HL-60/S4 (cell line): ENCODE data around the gene AACS.

ENCODE experiments used
- in situ Hi-C: fragments of 300-500 bp; cut with MboI; formaldehyde crosslinking; loops from 2 replicates; pipeline ENCODE4 v1.14.3; 2022; ENCODE audit warnings: low sequenced_read_pairs

AACS gene

GRCh38 chr12:125149160-125150108, 84.2 kb downstream of the AACS start:
- in situ Hi-C loops = no loop called here

GRCh38 chr12:125151284-125151683, 86.0 kb downstream of the AACS start:
- in situ Hi-C loops = no loop called here

GRCh38 chr12:125152463-125152862, 87.2 kb downstream of the AACS start:
- in situ Hi-C loops = no loop called here

- in situ Hi-C loops = no loop called here
These were observed 90.1 kb downstream of the AACS start for GRCh38 chr12:125155366-125155765.

- in situ Hi-C loops = no loop called here
These were observed 91.9 kb downstream of the AACS start for GRCh38 chr12:125157177-125157576.

GRCh38 chr12:125159702-125160101, 94.5 kb downstream of the AACS start:
- in situ Hi-C loops = no loop called here

- in situ Hi-C loops = no loop called here
These were observed 95.2 kb downstream of the AACS start for GRCh38 chr12:125160281-125160955.

- in situ Hi-C loops = no loop called here
These were observed 96.4 kb downstream of the AACS start for GRCh38 chr12:125161712-125162022.

GRCh38 chr12:125162489-125163028, 97.3 kb downstream of the AACS start:
- in situ Hi-C loops = no loop called here

GRCh38 chr12:125163148-125163547, 97.9 kb downstream of the AACS start:
- in situ Hi-C loops = no loop called here

GRCh38 chr12:125164541-125164940, 99.3 kb downstream of the AACS start:
- in situ Hi-C loops = no loop called here

- in situ Hi-C loops = no loop called here
These were observed 100.8 kb downstream of the AACS start for GRCh38 chr12:125166041-125166440.

GRCh38 chr12:125167658-125168057, 102.4 kb downstream of the AACS start:
- in situ Hi-C loops = no loop called here

GRCh38 chr12:125169451-125169850, 104.2 kb downstream of the AACS start:
- in situ Hi-C loops = no loop called here

GRCh38 chr12:125169870-125170269, 104.6 kb downstream of the AACS start:
- in situ Hi-C loops = no loop called here

GRCh38 chr12:125171267-125171666, 106.0 kb downstream of the AACS start:
- in situ Hi-C loops = no loop called here

GRCh38 chr12:125172231-125172850, 107.1 kb downstream of the AACS start:
- in situ Hi-C loops = no loop called here

- in situ Hi-C loops = no loop called here
These were observed 110.3 kb downstream of the AACS start for GRCh38 chr12:125175576-125175975.

GRCh38 chr12:125178222-125178621, 113.0 kb downstream of the AACS start:
- in situ Hi-C loops = no loop called here

- in situ Hi-C loops = no loop called here
These were observed 114.9 kb downstream of the AACS start for GRCh38 chr12:125180144-125180543.

- in situ Hi-C loops = no loop called here
These were observed 115.9 kb downstream of the AACS start for GRCh38 chr12:125181107-125181506.
